ENCODE results near the gene TLX1.

TLX1 gene
- total RNA-seq, result 0 reads per million in 3 donors

DNA sequence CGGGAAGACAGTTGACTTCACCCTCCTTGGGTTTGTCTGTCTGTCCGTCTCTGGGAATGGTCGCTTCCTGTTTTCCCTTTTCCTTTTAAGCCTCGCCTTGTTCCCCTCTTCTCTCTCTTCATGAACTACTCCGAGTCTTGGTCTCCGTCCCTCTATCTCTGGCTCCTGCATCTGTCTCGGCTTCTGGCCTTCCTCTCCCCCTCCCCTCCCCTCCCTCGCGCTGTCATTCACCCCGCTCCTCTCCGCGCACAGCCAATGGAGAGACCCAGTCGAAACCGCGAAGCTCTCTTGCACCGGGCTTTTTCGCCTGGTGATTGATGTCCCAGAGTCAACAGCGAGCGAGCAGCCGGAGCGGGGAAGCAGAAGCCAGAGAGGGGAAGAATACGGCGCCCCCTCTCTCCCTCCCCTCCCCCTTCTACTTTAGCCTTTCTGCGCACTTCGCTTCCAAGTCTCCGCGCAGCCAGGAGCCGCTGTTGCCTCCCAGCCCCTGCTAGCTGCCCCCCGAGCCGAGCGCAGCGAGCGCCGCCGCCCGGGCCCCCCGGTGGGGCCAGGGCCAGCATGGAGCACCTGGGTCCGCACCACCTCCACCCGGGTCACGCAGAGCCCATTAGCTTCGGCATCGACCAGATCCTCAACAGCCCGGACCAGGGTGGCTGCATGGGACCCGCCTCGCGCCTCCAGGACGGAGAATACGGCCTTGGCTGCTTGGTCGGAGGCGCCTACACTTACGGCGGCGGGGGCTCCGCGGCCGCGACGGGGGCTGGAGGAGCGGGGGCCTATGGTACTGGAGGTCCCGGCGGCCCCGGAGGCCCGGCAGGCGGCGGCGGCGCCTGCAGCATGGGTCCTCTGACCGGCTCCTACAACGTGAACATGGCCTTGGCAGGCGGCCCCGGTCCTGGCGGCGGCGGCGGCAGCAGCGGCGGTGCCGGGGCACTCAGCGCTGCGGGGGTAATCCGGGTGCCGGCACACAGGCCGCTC, at the start of gene TLX1:
TSS of gene TLX1 (plus strand) at position 317 of the 978 bp plus-strand sequence. CDS start at position 559, 242 bp downstream.
- no peaks in the 10 kb centered on the region for H3K36me3 ChIP-seq (ENCODE audit: control insufficient read depth, insufficient read depth, low read length)
- no peaks in the 10 kb centered on the region for H3K9me3 ChIP-seq (ENCODE audit: control insufficient read depth, low read length)
- H3K4me3 ChIP-seq (ENCODE audit: insufficient read depth, low read depth, low read length, poor library complexity, severe bottlenecking), result peak within 1 kb of the TSS; percentile 41
- H3K4me1 ChIP-seq (ENCODE audit: control insufficient read depth, insufficient read depth, low read length, poor library complexity, severe bottlenecking), result peaks cover 37% of the 10 kb centered on the region
- H3K27ac ChIP-seq (ENCODE audit: insufficient read depth, low read length, poor library complexity, severe bottlenecking), result no peak within 1 kb of the TSS
- DNase-seq, result no peak
- H3K27me3 ChIP-seq (replicated peaks; ENCODE audit: control insufficient read depth, insufficient read depth, low read length, poor library complexity, severe bottlenecking), result peaks cover 66% of the 10 kb centered on the region

DNA sequence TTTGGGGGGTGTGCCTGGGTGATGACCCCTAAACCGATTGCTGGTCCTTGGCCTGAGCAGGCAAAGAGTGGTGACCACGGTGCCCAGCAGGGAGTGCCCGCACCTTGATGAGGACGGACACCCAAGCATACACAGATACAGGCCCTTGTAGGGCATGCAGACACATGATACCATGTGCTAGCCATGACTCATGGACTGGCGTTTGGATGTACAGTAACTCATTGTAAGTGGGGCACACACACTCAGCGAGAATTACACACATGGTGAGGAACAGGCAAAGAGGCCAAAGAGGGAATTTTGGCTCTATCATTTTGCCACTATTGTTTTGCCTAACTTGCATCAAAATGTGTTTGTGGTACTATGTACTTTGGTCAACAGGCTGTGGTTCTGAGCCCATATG, 45.3 kb upstream of the TLX1 start:
- H3K9me3 ChIP-seq (ENCODE audit: control insufficient read depth, low read length), result no peaks in the 10 kb centered on the region
- H3K4me1 ChIP-seq (ENCODE audit: control insufficient read depth, insufficient read depth, low read length, poor library complexity, severe bottlenecking), result no peaks in the 10 kb centered on the region
- no peak overlapping the region for H3K27ac ChIP-seq (ENCODE audit: insufficient read depth, low read length, poor library complexity, severe bottlenecking)
- no peak overlapping the region for H3K4me3 ChIP-seq (ENCODE audit: insufficient read depth, low read depth, low read length, poor library complexity, severe bottlenecking)
- peaks cover 2% of the 10 kb centered on the region for H3K27me3 ChIP-seq (replicated peaks; ENCODE audit: control insufficient read depth, insufficient read depth, low read length, poor library complexity, severe bottlenecking)
- no peaks in the 10 kb centered on the region for H3K36me3 ChIP-seq (ENCODE audit: control insufficient read depth, insufficient read depth, low read length)
- no peak for DNase-seq

DNA sequence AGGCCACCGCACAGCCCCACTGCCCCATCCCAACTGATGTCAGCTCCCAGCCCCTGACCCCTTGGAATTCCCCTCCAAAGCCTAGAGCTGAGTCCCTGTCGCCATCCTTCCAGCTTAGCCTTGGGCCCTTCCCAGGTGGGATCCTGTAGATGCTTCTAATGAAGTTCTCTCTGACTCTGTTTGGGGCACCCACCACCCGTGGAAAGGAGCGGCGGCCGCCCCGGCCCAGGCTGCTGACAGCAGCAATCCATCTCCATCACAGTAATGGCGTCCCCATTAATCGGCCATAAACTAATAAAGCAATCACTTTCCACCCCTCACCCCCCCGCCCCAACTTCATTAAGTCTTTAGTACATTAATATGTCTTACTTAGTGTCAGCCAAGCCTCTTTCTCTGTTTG, 43.7 kb upstream of the TLX1 start:
- H3K9me3 ChIP-seq (ENCODE audit: control insufficient read depth, low read length), result no peaks in the 10 kb centered on the region
- peaks cover 7% of the 10 kb centered on the region for H3K27me3 ChIP-seq (replicated peaks; ENCODE audit: control insufficient read depth, insufficient read depth, low read length, poor library complexity, severe bottlenecking)
- H3K4me3 ChIP-seq (ENCODE audit: insufficient read depth, low read depth, low read length, poor library complexity, severe bottlenecking), result no peak overlapping the region
- DNase-seq, result no peak
- H3K27ac ChIP-seq (ENCODE audit: insufficient read depth, low read length, poor library complexity, severe bottlenecking), result no peak overlapping the region
- no peaks in the 10 kb centered on the region for H3K36me3 ChIP-seq (ENCODE audit: control insufficient read depth, insufficient read depth, low read length)
- no peaks in the 10 kb centered on the region for H3K4me1 ChIP-seq (ENCODE audit: control insufficient read depth, insufficient read depth, low read length, poor library complexity, severe bottlenecking)

DNA sequence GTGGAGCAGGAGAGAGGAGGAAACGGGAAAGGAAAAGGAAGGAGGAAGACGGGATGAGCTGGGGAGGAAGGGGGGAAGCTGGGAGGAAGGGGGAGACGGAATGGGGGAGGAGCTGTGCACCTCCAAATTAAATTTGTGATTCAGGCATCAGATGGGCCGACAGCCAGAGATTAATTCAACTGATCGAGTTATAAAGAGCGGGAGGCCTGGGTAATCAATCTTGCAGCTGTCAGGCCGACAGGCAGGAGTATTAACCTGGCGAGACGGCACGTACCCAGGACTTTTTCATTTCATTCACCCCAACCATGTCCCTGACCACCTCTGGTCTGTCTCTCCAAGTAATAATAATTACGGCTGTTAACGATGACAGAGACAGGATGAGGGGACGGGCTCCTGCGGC, 43.1 kb upstream of the TLX1 start:
- Histone ChIP-seq H3K4me3 (ENCODE audit: insufficient read depth, low read depth, low read length, poor library complexity, severe bottlenecking) (no peak overlapping the region), H3K36me3 (ENCODE audit: control insufficient read depth, insufficient read depth, low read length) (no peaks in the 10 kb centered on the region), H3K27me3 (replicated peaks; ENCODE audit: control insufficient read depth, insufficient read depth, low read length, poor library complexity, severe bottlenecking) (peaks cover 7% of the 10 kb centered on the region), H3K4me1 (ENCODE audit: control insufficient read depth, insufficient read depth, low read length, poor library complexity, severe bottlenecking) (no peaks in the 10 kb centered on the region), H3K9me3 (ENCODE audit: control insufficient read depth, low read length) (no peaks in the 10 kb centered on the region), H3K27ac (ENCODE audit: insufficient read depth, low read length, poor library complexity, severe bottlenecking) (no peak overlapping the region)
- DNase-seq, result no peak

DNA sequence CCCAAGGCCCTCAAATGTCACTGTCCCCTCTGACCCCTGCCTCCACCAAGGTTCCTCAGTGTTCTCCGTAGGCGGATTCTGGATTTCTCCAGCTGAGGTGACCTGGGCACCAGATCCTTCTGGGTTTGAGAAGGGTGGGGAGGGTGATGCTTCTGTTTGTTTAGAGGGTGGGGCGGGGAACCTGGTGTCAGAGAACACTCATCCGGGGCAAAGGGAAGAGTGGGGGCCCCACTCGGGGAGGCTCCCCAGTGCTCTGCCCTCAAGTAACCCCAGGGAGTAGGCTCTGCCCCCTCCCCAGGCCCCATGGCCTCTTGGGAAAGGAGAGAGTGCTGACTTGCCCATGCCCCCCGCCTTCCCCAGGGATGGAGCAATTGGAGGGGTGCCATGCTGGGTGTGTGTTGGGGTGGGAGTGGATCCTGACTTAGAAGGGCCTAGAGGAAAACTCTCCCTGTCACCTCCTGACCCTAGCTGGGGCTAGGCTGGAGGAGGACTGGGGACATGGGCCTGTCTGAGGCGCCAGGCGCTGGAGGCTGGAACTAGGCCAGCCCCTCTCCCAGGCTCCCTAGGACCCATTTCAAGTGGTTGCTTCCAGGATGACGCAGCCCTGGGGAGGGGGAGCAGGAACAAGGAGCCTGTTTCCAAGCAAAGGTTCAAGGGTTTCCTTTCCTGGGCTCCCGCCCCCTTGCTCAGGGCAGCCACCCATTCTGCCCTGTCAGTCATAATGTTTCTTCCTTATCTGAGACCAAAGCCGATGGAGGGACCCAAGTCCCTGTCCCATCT, 41.4 kb upstream of the TLX1 start:
- peaks cover 7% of the 10 kb centered on the region for H3K27me3 ChIP-seq (replicated peaks; ENCODE audit: control insufficient read depth, insufficient read depth, low read length, poor library complexity, severe bottlenecking)
- H3K27ac ChIP-seq (ENCODE audit: insufficient read depth, low read length, poor library complexity, severe bottlenecking), result no peak overlapping the region

DNA sequence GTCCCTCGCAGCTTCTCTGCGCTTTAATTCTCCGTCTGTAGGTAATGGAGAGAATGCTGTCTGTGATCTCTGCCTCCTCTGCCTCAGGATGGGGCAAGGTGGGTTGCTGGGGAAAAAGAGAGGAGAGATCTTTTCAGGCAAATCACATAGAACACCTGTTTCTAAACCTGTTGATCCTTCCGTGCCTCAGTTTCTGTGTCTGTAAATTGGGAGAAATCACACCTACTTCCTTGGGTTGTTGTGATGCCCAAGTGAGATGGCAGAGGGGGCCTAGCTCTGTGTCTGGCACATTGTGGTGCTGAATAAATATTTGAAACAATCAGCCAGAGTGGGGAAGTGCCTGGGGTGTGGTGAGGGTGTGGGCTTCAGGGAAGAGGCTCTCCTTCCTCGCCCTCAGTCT, 40.5 kb upstream of the TLX1 start:
- DNase-seq, result no peak
- no peaks in the 10 kb centered on the region for H3K9me3 ChIP-seq (ENCODE audit: control insufficient read depth, low read length)
- peaks cover 8% of the 10 kb centered on the region for H3K27me3 ChIP-seq (replicated peaks; ENCODE audit: control insufficient read depth, insufficient read depth, low read length, poor library complexity, severe bottlenecking)

More for the DNA sequence above, 41.4 kb upstream of the TLX1 start:
- DNase-seq, result no peak
- no peak overlapping the region for H3K4me3 ChIP-seq (ENCODE audit: insufficient read depth, low read depth, low read length, poor library complexity, severe bottlenecking)
- no peaks in the 10 kb centered on the region for H3K36me3 ChIP-seq (ENCODE audit: control insufficient read depth, insufficient read depth, low read length)
- H3K4me1 ChIP-seq (ENCODE audit: control insufficient read depth, insufficient read depth, low read length, poor library complexity, severe bottlenecking), result no peaks in the 10 kb centered on the region
- no peaks in the 10 kb centered on the region for H3K9me3 ChIP-seq (ENCODE audit: control insufficient read depth, low read length)

DNA sequence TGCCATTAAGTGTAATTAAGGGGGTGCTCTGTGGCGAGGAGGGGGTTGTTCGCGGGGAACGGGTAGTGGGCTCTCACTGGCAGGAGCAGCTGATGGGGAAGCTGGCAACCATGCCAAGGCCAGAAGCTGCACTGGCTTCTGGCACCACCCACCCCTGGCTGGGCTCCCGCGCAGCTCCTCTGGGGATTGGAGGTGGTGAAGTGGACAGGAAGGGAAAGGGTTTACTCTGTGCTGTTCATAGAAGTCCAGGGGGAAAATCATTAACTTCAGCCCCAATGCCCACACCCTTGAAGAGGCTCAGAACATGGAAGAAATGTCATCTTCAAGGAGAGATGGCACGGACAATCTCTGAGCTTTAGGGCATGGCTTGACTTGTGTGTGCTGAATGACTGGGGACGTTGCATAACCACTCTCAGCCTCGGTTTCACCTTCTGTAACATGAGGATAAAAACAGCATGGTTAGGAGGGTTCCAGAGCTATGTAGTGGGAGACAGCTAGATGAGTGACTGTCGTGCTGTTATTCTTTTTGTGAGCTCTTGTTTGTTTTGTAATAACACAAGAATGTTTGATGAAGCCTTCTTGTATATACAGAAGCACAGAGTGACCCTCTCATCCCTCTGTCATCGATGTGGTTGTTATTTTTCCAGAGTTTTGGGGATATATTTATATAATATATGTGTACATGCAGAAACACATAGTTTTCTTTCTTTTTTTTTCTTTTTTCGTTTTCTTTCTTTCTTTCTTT, 39.4 kb upstream of the TLX1 start:
- Histone ChIP-seq H3K27ac (ENCODE audit: insufficient read depth, low read length, poor library complexity, severe bottlenecking) (no peak overlapping the region), H3K4me1 (ENCODE audit: control insufficient read depth, insufficient read depth, low read length, poor library complexity, severe bottlenecking) (peaks cover 4% of the 10 kb centered on the region), H3K4me3 (ENCODE audit: insufficient read depth, low read depth, low read length, poor library complexity, severe bottlenecking) (no peak overlapping the region), H3K36me3 (ENCODE audit: control insufficient read depth, insufficient read depth, low read length) (no peaks in the 10 kb centered on the region), H3K27me3 (replicated peaks; ENCODE audit: control insufficient read depth, insufficient read depth, low read length, poor library complexity, severe bottlenecking) (peaks cover 15% of the 10 kb centered on the region), H3K9me3 (ENCODE audit: control insufficient read depth, low read length) (no peaks in the 10 kb centered on the region)
- DNase-seq, result no peak

More for the DNA sequence above, 40.5 kb upstream of the TLX1 start:
- Histone ChIP-seq H3K27ac (ENCODE audit: insufficient read depth, low read length, poor library complexity, severe bottlenecking) (no peak overlapping the region), H3K36me3 (ENCODE audit: control insufficient read depth, insufficient read depth, low read length) (no peaks in the 10 kb centered on the region), H3K4me1 (ENCODE audit: control insufficient read depth, insufficient read depth, low read length, poor library complexity, severe bottlenecking) (peaks cover 2% of the 10 kb centered on the region), H3K4me3 (ENCODE audit: insufficient read depth, low read depth, low read length, poor library complexity, severe bottlenecking) (no peak overlapping the region)

DNA sequence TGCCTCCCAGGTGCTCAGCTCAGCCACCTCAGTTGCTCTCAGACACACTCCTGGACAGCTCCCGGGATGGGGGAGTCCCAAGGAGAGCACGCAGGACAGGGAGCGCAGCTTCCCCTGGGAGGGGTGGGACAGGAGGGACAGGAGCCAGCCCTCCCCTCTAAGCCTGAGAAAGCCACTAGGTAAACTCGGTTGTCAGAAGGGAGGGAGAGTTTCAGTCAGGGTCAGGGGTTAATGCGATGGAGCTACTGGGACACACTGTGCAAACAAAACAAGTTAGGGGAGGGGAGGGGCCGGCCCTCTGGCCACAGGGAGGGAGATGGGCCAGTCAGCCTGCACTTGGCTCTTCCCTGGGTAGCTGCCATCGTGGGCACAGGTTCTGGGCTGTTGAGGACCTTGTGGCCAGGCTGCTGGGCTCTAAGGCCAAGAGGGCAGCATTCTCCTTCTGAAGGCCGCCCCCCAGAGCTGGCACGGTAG, 38.2 kb upstream of the TLX1 start:
- peaks cover 18% of the 10 kb centered on the region for H3K27me3 ChIP-seq (replicated peaks; ENCODE audit: control insufficient read depth, insufficient read depth, low read length, poor library complexity, severe bottlenecking)

DNA sequence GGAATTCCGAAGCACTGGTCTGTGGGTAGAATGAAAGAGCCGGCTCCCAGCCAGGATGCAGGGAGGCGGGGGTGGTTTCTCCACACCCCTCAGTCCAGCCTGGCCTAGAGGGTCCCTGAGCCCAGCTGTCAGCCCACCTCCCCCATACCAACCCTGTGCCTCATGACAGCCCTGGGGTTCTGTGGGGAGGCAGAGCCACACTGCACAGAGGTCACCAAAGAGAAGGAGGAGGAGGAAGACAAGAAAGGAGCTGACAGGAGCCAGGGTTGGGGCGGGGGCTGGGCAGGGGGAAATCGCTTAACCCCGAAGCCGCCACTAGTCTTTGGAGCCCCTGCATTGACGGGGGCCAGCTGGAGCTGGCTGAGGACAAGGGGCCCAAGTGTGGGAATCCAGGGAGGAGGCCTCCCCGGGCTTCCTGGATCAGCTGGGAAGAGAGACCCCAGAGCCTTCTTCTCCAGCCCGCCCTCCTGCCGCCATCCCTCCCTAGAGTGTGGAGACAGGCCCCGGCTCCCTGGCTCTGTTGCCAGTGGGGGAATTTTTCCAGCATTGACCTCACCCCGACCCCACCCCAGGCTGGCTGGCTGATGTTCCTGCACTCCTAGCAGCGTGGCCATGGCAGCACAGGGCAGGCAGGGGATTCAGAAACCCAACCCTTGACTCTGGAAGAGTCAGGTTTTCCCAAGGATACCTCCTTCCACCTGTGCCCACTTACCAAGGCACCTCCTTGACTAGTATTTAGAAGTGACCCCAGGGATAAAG, 36.8 kb upstream of the TLX1 start:
- no peaks in the 10 kb centered on the region for H3K9me3 ChIP-seq (ENCODE audit: control insufficient read depth, low read length)
- peaks cover 4% of the 10 kb centered on the region for H3K4me1 ChIP-seq (ENCODE audit: control insufficient read depth, insufficient read depth, low read length, poor library complexity, severe bottlenecking)
- H3K27me3 ChIP-seq (replicated peaks; ENCODE audit: control insufficient read depth, insufficient read depth, low read length, poor library complexity, severe bottlenecking), result peaks cover 16% of the 10 kb centered on the region
- DNase-seq, result no peak
- H3K4me3 ChIP-seq (ENCODE audit: insufficient read depth, low read depth, low read length, poor library complexity, severe bottlenecking), result no peak overlapping the region
- no peak overlapping the region for H3K27ac ChIP-seq (ENCODE audit: insufficient read depth, low read length, poor library complexity, severe bottlenecking)
- no peaks in the 10 kb centered on the region for H3K36me3 ChIP-seq (ENCODE audit: control insufficient read depth, insufficient read depth, low read length)

More for the DNA sequence above, 38.2 kb upstream of the TLX1 start:
- DNase-seq, result no peak
- H3K27ac ChIP-seq (ENCODE audit: insufficient read depth, low read length, poor library complexity, severe bottlenecking), result no peak overlapping the region
- no peaks in the 10 kb centered on the region for H3K9me3 ChIP-seq (ENCODE audit: control insufficient read depth, low read length)
- no peaks in the 10 kb centered on the region for H3K36me3 ChIP-seq (ENCODE audit: control insufficient read depth, insufficient read depth, low read length)
- peaks cover 4% of the 10 kb centered on the region for H3K4me1 ChIP-seq (ENCODE audit: control insufficient read depth, insufficient read depth, low read length, poor library complexity, severe bottlenecking)
- H3K4me3 ChIP-seq (ENCODE audit: insufficient read depth, low read depth, low read length, poor library complexity, severe bottlenecking), result no peak overlapping the region

All from effector memory CD4-positive, alpha-beta T cell (primary cell).